ENCODE measurements around the gene SLC22A2.

DNA sequence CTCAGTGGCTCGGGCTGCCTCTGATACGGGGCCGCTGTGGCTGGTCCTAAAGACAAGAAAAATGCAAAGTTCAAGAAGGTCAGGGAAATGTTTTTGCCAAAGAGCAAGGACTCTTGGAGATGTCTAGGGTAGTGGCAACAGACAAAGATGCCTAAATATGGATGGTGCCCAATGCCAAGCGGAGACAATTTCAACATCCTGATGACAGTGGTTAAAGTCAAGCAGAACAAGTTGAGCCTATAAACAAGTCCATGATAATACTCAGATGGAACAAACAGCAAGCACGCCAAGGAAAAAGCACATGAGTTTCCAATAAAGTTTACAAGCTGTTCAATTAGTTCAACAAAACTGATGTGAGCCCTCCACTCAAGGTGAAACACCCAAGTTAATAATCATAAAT is 85.9 kb downstream of the SLC22A2 start:
- TF ChIP-seq POLR2G (IDR thresholded peaks at IDR 0.05; ENCODE audit: low read depth, low read length) (no peak), CEBPB (tag; IDR thresholded peaks at IDR 0.05) (no peak), RBM15 (IDR thresholded peaks at IDR 0.05; ENCODE audit: insufficient read depth, low read length) (no peak), NR2C2 (CRISPR knock-in tag; IDR thresholded peaks at IDR 0.05) (no peak), NR2C2 (tag; IDR thresholded peaks at IDR 0.05) (no peak), FOS (IDR thresholded peaks at IDR 0.05; ENCODE audit: extremely low read depth, insufficient read length) (no peak), ZNF311 (CRISPR knock-in tag; IDR thresholded peaks at IDR 0.05) (no peak)
- TF ChIP-seq, protein P1, sequence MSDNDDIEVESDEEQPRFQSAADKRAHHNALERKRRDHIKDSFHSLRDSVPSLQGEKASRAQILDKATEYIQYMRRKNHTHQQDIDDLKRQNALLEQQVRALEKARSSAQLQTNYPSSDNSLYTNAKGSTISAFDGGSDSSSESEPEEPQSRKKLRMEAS (CRISPR knock-in tag; IDR thresholded peaks at IDR 0.05), result no peak
- TF ChIP-seq, protein P2, sequence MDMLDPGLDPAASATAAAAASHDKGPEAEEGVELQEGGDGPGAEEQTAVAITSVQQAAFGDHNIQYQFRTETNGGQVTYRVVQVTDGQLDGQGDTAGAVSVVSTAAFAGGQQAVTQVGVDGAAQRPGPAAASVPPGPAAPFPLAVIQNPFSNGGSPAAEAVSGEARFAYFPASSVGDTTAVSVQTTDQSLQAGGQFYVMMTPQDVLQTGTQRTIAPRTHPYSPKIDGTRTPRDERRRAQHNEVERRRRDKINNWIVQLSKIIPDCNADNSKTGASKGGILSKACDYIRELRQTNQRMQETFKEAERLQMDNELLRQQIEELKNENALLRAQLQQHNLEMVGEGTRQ (CRISPR knock-in tag; IDR thresholded peaks at IDR 0.05), result no peak
- TF ChIP-seq, protein P3, sequence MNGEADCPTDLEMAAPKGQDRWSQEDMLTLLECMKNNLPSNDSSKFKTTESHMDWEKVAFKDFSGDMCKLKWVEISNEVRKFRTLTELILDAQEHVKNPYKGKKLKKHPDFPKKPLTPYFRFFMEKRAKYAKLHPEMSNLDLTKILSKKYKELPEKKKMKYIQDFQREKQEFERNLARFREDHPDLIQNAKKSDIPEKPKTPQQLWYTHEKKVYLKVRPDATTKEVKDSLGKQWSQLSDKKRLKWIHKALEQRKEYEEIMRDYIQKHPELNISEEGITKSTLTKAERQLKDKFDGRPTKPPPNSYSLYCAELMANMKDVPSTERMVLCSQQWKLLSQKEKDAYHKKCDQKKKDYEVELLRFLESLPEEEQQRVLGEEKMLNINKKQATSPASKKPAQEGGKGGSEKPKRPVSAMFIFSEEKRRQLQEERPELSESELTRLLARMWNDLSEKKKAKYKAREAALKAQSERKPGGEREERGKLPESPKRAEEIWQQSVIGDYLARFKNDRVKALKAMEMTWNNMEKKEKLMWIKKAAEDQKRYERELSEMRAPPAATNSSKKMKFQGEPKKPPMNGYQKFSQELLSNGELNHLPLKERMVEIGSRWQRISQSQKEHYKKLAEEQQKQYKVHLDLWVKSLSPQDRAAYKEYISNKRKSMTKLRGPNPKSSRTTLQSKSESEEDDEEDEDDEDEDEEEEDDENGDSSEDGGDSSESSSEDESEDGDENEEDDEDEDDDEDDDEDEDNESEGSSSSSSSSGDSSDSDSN (IDR thresholded peaks at IDR 0.05; ENCODE audit: borderline replicate concordance in 1 of 2, low read depth in 2 of 2, low read length in 2 of 2), result no peak
- TF ChIP-seq, protein P4, sequence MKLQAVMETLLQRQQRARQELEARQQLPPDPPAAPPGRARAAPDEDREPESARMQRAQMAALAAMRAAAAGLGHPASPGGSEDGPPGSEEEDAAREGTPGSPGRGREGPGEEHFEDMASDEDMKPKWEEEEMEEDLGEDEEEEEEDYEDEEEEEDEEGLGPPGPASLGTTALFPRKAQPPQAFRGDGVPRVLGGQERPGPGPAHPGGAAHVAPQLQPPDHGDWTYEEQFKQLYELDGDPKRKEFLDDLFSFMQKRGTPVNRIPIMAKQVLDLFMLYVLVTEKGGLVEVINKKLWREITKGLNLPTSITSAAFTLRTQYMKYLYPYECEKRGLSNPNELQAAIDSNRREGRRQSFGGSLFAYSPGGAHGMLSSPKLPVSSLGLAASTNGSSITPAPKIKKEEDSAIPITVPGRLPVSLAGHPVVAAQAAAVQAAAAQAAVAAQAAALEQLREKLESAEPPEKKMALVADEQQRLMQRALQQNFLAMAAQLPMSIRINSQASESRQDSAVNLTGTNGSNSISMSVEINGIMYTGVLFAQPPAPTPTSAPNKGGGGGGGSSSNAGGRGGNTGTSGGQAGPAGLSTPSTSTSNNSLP (IDR thresholded peaks at IDR 0.05; ENCODE audit: borderline replicate concordance, low read depth, low read length), result no peak
- TF ChIP-seq, protein P5, sequence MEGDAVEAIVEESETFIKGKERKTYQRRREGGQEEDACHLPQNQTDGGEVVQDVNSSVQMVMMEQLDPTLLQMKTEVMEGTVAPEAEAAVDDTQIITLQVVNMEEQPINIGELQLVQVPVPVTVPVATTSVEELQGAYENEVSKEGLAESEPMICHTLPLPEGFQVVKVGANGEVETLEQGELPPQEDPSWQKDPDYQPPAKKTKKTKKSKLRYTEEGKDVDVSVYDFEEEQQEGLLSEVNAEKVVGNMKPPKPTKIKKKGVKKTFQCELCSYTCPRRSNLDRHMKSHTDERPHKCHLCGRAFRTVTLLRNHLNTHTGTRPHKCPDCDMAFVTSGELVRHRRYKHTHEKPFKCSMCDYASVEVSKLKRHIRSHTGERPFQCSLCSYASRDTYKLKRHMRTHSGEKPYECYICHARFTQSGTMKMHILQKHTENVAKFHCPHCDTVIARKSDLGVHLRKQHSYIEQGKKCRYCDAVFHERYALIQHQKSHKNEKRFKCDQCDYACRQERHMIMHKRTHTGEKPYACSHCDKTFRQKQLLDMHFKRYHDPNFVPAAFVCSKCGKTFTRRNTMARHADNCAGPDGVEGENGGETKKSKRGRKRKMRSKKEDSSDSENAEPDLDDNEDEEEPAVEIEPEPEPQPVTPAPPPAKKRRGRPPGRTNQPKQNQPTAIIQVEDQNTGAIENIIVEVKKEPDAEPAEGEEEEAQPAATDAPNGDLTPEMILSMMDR (IDR thresholded peaks at IDR 0.05 in 2 of 3, conservative IDR thresholded peaks at IDR 0.05 in 1 of 3; ENCODE audit: insufficient read depth in 2 of 3, low read depth in 1 of 3, low read length in 3 of 3), result no peak

Data from K562 (cell line).